Measurements from ENCODE around the gene TEAD4.

TEAD4 gene

GRCh38 chr12:3087758-3088650 lies 128.8 kb downstream of the TEAD4 start:
- Histone ChIP-seq H3K27ac (ENCODE audit: low read length) (no peak overlapping the region), H3K36me3 (replicated peaks; ENCODE audit: low read depth, low read length) (no peaks in the 10 kb centered on the region), H3K4me3 (ENCODE audit: low read length) (no peak overlapping the region), H3K4me2 (ENCODE audit: low read length) (no peak overlapping the region), H3K9me3 (ENCODE audit: insufficient read depth, low read length) (no peaks in the 10 kb centered on the region), H3K4me1 (ENCODE audit: low read length) (no peaks in the 10 kb centered on the region), H3K9ac (ENCODE audit: low read length) (no peak overlapping the region), H4K20me1 (ENCODE audit: insufficient read depth, low read length) (no peaks in the 10 kb centered on the region), H2AFZ (ENCODE audit: low read depth, low read length) (no peak overlapping the region), H3K79me2 (ENCODE audit: low read length) (no peaks in the 10 kb centered on the region), H3K27me3 (ENCODE audit: low read depth, low read length) (no peaks in the 10 kb centered on the region)
- TF ChIP-seq CTCF (IDR thresholded peaks at IDR 0.05; ENCODE audit: low read depth, low read length) = no peak
- no peak for TF ChIP-seq EZH2phosphoT487 (IDR thresholded peaks at IDR 0.05; ENCODE audit: low read depth)

- H3K4me3 ChIP-seq (ENCODE audit: low read length) = no peak overlapping the region
- no peaks in the 10 kb centered on the region for H3K4me1 ChIP-seq (ENCODE audit: low read length)
- H3K9ac ChIP-seq (ENCODE audit: low read length) = no peak overlapping the region
- no peaks in the 10 kb centered on the region for H3K79me2 ChIP-seq (ENCODE audit: low read length)
- H3K36me3 ChIP-seq (replicated peaks; ENCODE audit: low read depth, low read length) = no peaks in the 10 kb centered on the region
- H3K4me2 ChIP-seq (ENCODE audit: low read length) = no peak overlapping the region
- H3K9me3 ChIP-seq (ENCODE audit: insufficient read depth, low read length) = no peaks in the 10 kb centered on the region
- no peak for TF ChIP-seq EZH2phosphoT487 (IDR thresholded peaks at IDR 0.05; ENCODE audit: low read depth)
- no peak for TF ChIP-seq CTCF (IDR thresholded peaks at IDR 0.05; ENCODE audit: low read depth, low read length)
- no peaks in the 10 kb centered on the region for H4K20me1 ChIP-seq (ENCODE audit: insufficient read depth, low read length)
- no peak overlapping the region for H2AFZ ChIP-seq (ENCODE audit: low read depth, low read length)
- H3K27ac ChIP-seq (ENCODE audit: low read length) = no peak overlapping the region
- H3K27me3 ChIP-seq (ENCODE audit: low read depth, low read length) = no peaks in the 10 kb centered on the region
Measured at GRCh38 chr12:3089588-3089987, 130.4 kb downstream of the TEAD4 start.
